Panc1 (cell line): Measurements from ENCODE around the gene DOCK1. TPM values are rescaled to one million over a fixed set of nuclear protein-coding genes. Genes with fewer than 3 reads are reported as not detected.

ENCODE experiments used
- ATAC-seq: fragments of 200-7000 bp; cut with Tn5 transposase; 2 replicates; pipeline ENCODE4 v1.9.1; 2020; ENCODE audit warnings: mild to moderate bottlenecking, moderate library complexity
- BruUV-seq: library from RNA; stranded (reverse); fragments of 400-500 nt; replicated peaks from 2 replicates; lab custom pipeline; 2021; lab: Mats Ljungman, UMichigan
- CTCF ChIA-PET: fragments of 300-600 bp; sonication (Branson Sonifier 250); formaldehyde crosslinking; loops from one replicate; lab custom pipeline; 2022; ENCODE audit warnings: antibody characterized with exemption; lab: Charles Lee
- POLR2A ChIA-PET: fragments of 300-600 bp; sonication (Branson Sonifier 250); formaldehyde crosslinking; loops from one replicate; lab custom pipeline; 2022; ENCODE audit warnings: antibody characterized with exemption; lab: Charles Lee
- DNase-seq: peaks from one replicate; pipeline ENCODE4 v3.0.0-alpha.2; 2010; ENCODE audit warnings: low read depth, low spot score
- H3K27ac ChIP-seq: 2 replicates; pipeline ENCODE4 v1.5.1; 2011; ENCODE audit warnings: mild to moderate bottlenecking, low read length, inconsistent platforms
- H3K27me3 ChIP-seq: fragments of 200-500 bp; sonication (Bioruptor generic); 2 replicates; pipeline ENCODE4 v1.6.0; 2014; ENCODE audit warnings: low read length, inconsistent platforms; ENCODE audit not compliant: control insufficient read depth, insufficient read depth
- H3K36me3 ChIP-seq: fragments of 200-500 bp; sonication (Bioruptor generic); 2 replicates; pipeline ENCODE4 v1.5.1; 2014; ENCODE audit warnings: inconsistent platforms, mild to moderate bottlenecking, low read length, moderate library complexity; ENCODE audit not compliant: control insufficient read depth, insufficient read depth
- H3K4me1 ChIP-seq: 2 replicates; pipeline ENCODE4 v1.5.1; 2011; ENCODE audit warnings: inconsistent platforms, mild to moderate bottlenecking, low read length, moderate library complexity; ENCODE audit not compliant: control insufficient read depth, insufficient read depth
- H3K4me3 ChIP-seq, 2 experiments: 2 replicates each; pipeline ENCODE4 v1.5.1; 2011 to 2012; ENCODE audit warnings: low read depth in 2 of 2, low read length in 2 of 2, mild to moderate bottlenecking in 2 of 2, inconsistent platforms in 1 of 2, moderate library complexity in 1 of 2
- H3K9me3 ChIP-seq: fragments of 200-500 bp; sonication (Bioruptor generic); 2 replicates; pipeline ENCODE4 v1.5.1; 2014; ENCODE audit warnings: low read depth, mild to moderate bottlenecking, inconsistent platforms, low read length, moderate library complexity; ENCODE audit not compliant: control insufficient read depth, insufficient read depth
- CTCF ChIP-seq: fragments of 450-650 bp; IDR thresholded peaks from 2 replicates; pipeline ENCODE4 v1.5.1; 2017; ENCODE audit warnings: mild to moderate bottlenecking
- POLR2AphosphoS5 ChIP-seq: IDR thresholded peaks from 2 replicates; pipeline ENCODE4 v1.6.1; 2012; ENCODE audit warnings: mild to moderate bottlenecking, low read depth, low read length, moderate library complexity
- REST ChIP-seq, 2 experiments: IDR thresholded peaks; 2 replicates each; pipeline ENCODE4 v1.6.1; 2011 to 2012; ENCODE audit warnings: low read depth in 2 of 2, control low read depth in 1 of 2, low read length in 1 of 2, mild to moderate bottlenecking in 1 of 2, moderate library complexity in 1 of 2; ENCODE audit not compliant: insufficient read depth in 1 of 2
- SIN3A ChIP-seq: IDR thresholded peaks from 2 replicates; pipeline ENCODE4 v1.6.1; 2012; ENCODE audit warnings: low read depth, mild to moderate bottlenecking, low read length, moderate library complexity, borderline replicate concordance; ENCODE audit not compliant: insufficient read depth
- TCF7L2 ChIP-seq: IDR thresholded peaks from 2 replicates; pipeline ENCODE4 v1.6.1; 2011; ENCODE audit warnings: mild to moderate bottlenecking, low read depth, low read length, inconsistent platforms
- in situ Hi-C: cut with HindIII; loops from 2 replicates; pipeline ENCODE4 v1.10.0; 2016; ENCODE audit warnings: low sequenced_read_pairs, low pct_unique_long_range_greater_than_20kb
- intact Hi-C: fragments of 100-400 bp; cut with micrococcal nuclease; formaldehyde crosslinking; loops from one replicate; pipeline ENCODE4 v1.10.0; 2022; ENCODE audit not compliant: unreplicated experiment
- total RNA-seq: library from RNA; stranded (reverse); gene quantifications from one replicate; pipeline ENCODE4 v1.2.1, GENCODE V29; 2021; ENCODE audit not compliant: unreplicated experiment

DOCK1 gene
- total RNA-seq, 1 experiment from 2014 or later: 67.6 TPM

- ChIA-PET POLR2A (no interaction called here), CTCF (no interaction called here)
- in situ Hi-C loops: no loop called here
- TF ChIP-seq REST (IDR thresholded peaks at IDR 0.05; ENCODE audit: insufficient read depth in 1 of 2, low read depth in 2 of 2, low read length in 1 of 2): no peak
- TF ChIP-seq TCF7L2: no peak
- DNase-seq (no peak), ATAC-seq (no peak)
- no TSS peak for BruUV-seq
- Histone ChIP-seq H3K36me3 (no peaks in the 10 kb centered on the region; the same call in 1 of the 2 replicates), H3K9me3 (no peaks in the 10 kb centered on the region), H3K4me1 (no peaks in the 10 kb centered on the region), H3K27me3 (no peaks in the 10 kb centered on the region), H3K27ac (no peak overlapping the region), H3K4me3 (no peak overlapping the region)
- intact Hi-C loops: no loop called here
These were observed 162.4 kb downstream of the DOCK1 start for GRCh38 chr10:127067542-127068194.

- no peaks in the 10 kb centered on the region for H3K27me3 ChIP-seq
- no peaks in the 10 kb centered on the region; the same call in 1 of the 2 replicates for H3K36me3 ChIP-seq
- no peaks in the 10 kb centered on the region for H3K4me1 ChIP-seq
- H3K9me3 ChIP-seq: no peaks in the 10 kb centered on the region
- in situ Hi-C loops (no loop called here), intact Hi-C loops (no loop called here)
- no TSS peak for BruUV-seq
- ChIA-PET CTCF (no interaction called here), POLR2A (no interaction called here)
- ATAC-seq (no peak), DNase-seq (no peak)
- TF ChIP-seq REST (IDR thresholded peaks at IDR 0.05; ENCODE audit: insufficient read depth in 1 of 2, low read depth in 2 of 2, low read length in 1 of 2) (no peak), CTCF (no peak), POLR2AphosphoS5 (no peak), TCF7L2 (no peak), SIN3A (no peak)
- no peak overlapping the region for H3K27ac ChIP-seq
- no peak overlapping the region for H3K4me3 ChIP-seq
These were observed 163.3 kb downstream of the DOCK1 start for GRCh38 chr10:127068485-127068884.
